Stimulated activated CD8-positive, alpha-beta memory T cell treated with anti-CD3 and anti-CD28 coated beads, Interleukin-15, amount 100 ng/mL, for 1 hour (primary cell): ENCODE data around the gene TOMM40.

Experiments used
- DNase-seq: peaks from one replicate; pipeline ENCODE4 v3.0.0-alpha.2; 2020; ENCODE audit warnings: low read depth

Gene TOMM40

DNA sequence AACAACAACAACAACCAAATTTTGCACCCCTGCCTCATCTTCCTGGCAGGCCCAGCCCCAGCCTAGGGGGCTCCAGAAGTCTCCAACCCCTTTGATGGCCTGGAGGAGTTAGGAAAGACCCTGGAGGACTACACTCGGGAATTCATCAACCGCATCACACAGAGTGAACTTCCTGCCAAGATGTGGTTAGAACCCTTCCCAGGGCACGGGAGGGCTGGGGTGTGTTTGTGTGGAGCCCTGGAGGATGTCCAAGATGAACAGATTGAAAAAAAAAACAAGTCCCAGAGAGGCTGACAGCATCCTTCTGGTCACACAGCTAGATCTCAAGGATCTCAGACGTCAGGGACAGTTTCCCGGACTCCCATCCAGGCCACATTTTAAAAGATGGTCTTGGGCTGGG lies 36.7 kb downstream of the TOMM40 start:
- no peak for DNase-seq

DNA sequence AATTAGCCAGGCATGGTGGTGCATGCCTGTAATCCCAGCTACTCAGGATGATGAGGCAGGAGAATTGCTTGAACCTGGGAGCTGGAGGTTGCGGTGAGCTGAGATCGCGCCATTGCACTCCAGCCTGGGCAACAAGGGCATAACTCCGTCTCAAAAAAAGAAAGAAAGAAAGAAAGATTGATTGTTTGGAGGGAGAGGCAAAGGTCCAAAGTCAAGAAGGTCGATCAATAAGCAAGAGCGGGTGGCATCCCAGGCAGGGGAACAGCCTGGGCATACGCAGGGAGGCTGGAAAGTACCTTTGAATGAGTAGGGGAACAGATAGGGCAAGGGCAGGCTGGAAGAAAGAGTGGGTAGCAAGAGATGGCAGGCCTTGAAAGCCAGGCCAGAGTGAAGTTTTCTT lies 39.0 kb downstream of the TOMM40 start:
- DNase-seq, result no peak

GRCh38 chr19:44931541-44931940 lies 40.5 kb downstream of the TOMM40 start:
- DNase-seq, result no peak

GRCh38 chr19:44939668-44940067 lies 48.6 kb downstream of the TOMM40 start:
- no peak for DNase-seq

DNA sequence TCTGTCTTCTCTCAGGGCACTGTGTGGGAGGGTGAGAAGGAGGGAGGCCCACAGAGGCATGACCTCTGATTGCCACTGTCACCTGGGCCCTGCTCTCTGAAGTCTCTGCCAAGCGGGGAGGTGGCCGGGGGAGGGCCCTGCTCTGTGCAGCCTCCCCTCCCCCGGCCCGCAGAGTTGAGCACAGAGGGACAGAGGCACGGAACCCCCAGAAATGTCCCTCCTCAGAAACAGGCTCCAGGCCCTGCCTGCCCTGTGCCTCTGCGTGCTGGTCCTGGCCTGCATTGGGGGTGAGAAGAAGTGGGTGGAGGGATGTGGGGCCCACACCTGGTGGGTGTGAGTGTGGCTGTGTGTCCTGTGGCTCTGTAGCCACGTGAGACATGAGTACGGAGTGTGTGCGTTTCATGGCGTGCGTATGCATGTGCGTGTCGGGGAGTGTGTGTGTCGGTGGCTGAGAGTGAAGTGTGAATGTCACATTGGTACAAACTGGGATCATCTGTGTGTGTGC lies 51.1 kb downstream of the TOMM40 start, which contains the start of gene APOC4:
Gene APOC4, plus strand, starts transcription at position 171 of the 505 bp plus-strand sequence. Its CDS starts 41 bp downstream, at position 212.
- no peak for DNase-seq

GRCh38 chr19:44943801-44944249 lies 52.8 kb downstream of the TOMM40 start:
- no peak for DNase-seq

- DNase-seq, result no peak
These were observed 56.1 kb downstream of the TOMM40 start for GRCh38 chr19:44947041-44947581.

DNA sequence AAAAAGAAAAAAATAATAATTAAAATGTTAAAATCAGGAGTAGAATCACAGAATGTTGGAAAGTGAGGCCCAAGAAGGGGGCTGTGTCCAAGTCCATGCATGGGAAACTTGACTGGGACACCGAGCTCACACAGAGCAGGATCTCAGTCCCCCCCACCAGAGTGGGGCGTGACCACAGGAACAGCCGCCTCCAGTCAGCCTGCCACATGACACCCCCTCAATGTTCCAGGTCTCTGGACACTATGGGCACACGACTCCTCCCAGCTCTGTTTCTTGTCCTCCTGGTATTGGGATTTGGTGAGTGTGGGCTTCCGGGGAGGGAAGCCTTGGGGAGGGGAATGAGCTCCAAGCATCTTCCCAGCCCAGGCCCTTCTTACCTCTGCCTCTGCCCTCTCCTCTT lies 57.2 kb downstream of the TOMM40 start:
- no peak for DNase-seq

GRCh38 chr19:44948763-44949374 lies 57.8 kb downstream of the TOMM40 start:
- DNase-seq, result no peak

GRCh38 chr19:44949550-44949949 lies 58.5 kb downstream of the TOMM40 start:
- no peak for DNase-seq

GRCh38 chr19:44951179-44952159 lies 60.4 kb downstream of the TOMM40 start:
- peak; percentile 28 for DNase-seq
